HG02943 (cell line): ENCODE measurements around the gene RGS2.

ENCODE experiments used
- ATAC-seq: cut with Tn5 transposase; IDR thresholded peaks from one replicate; pipeline ENCODE4 v1.9.1; 2021; ENCODE audit warnings: mild to moderate bottlenecking, low read depth, moderate library complexity; ENCODE audit not compliant: unreplicated experiment

The RGS2 gene

DNA sequence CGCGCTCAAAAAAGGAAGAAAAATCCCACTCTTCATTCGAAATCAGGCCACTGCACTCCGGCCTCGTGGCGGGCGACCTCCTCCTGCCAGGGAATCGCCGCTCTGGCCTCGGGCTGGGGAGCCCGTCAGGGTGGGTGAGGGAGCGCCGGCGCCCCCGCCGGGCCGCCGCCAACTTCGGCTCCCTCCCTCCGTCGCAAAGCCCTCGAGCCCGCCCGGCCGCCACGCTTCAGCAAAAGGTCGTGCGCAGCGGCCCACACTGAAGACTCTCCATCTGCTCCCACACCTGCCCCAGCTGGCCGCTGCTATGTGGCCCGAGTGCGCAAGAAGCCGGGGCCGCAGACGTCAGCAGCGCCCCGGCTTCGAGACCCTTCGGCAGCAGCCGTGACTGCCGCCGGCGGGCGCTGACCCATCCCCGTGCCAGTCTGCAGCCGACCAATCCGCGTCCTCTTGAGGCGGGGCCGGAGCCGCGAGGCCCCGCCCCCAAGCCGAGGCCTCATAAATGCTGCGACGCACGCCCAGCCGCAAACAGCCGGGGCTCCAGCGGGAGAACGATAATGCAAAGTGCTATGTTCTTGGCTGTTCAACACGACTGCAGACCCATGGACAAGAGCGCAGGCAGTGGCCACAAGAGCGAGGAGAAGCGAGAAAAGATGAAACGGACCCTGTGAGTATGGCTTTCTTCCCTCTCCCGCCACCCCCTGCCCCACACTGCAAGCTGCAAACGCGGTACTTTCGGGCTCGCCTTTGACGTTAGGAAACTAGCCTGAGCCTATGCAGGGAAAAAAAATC, at the start of gene RGS2:
Gene RGS2, plus strand, starts transcription at position 522 of the 789 bp plus-strand sequence. Its CDS starts 33 bp downstream, at position 555.
- peak; percentile 85 for ATAC-seq

- ATAC-seq = no peak
These were observed 49.7 kb upstream of the RGS2 start for GRCh38 chr1:192759104-192759503.

DNA sequence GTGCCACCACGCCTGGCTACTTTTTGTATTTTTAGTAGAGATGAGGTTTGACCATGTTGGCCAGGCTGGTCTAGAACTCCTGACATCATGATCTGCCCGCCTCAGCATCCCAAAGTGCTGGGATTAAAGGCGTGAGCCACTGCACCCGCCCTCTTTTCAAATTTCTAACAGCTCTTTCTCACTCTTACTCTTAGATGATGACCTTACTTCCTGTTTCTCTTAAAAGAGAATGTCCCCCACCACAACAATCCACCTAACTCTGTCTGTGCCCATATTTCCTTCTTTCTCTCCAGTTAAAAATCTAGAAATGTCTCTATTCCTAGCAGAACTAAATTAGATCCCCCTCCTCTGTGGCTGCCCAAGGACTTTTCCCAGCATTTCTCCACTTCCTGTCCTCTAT, 46.6 kb upstream of the RGS2 start:
- ATAC-seq = no peak

GRCh38 chr1:192763243-192763642, 45.6 kb upstream of the RGS2 start:
- no peak for ATAC-seq

DNA sequence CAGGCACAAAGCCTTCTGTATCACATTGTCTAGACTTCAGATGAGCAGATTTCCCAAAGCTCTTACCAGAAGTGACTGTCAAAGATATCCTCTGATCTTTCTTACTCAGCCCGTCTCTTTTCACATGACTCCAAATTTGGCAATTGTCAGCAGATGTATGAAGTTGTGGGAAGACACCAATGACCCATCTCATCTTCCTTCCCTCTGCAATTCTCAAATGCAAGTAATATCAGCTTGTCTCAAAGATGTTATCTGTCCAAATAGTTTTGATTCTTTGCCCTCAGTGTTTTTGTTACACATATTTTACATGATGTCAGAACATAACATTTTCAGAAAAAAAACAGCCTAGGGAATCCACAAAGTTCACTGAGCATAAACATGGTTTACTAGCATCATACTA, 45.1 kb upstream of the RGS2 start:
- ATAC-seq = no peak

DNA sequence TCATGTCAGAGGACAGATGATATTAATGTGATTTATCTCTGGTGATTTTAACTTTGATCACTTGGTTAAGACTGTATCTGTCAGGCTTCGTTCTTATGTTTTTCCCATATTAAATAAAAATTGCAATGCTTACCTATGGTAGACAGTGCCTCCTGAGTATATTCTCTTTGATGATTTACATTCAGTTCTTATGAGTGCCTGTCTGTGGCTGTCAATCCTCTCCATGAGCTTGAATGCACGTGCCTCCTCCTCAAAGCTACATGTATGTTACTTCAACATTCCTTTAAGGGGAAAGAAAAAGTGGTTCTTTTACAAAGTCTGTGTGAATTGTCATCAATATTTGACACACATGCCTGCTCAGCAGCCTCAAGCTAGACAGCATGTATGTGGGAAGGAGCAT, 44.2 kb upstream of the RGS2 start:
- ATAC-seq = no peak

DNA sequence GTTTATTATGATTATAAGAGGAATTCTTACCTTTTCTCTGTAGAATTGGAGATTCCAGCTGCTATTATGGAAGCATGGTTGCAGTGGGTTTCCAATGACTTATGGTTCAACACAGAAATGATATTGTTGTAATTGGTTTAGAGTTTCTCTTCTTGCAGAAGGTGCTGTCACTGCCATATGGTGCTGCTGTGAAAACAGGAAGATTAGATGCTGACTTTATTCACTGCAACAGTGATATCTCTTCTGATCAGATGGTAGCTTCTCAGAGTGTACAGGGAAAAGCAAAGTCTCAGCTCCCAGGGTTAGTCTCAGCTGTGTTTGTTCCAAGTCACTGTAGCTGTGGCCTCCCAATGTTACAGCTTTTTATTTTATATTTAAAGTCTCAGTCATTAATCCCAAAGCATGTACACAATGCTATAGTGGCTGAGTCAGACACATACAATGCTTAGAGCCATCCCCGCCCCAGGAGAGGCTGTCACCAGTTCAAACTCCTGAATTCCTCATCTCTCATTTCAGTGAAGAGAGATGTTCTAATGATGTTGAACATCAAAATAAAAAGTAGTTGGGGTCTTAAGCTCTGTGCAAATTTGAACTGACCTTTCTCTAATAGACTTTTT, 42.7 kb upstream of the RGS2 start:
- no peak for ATAC-seq

- ATAC-seq = no peak
These were observed 42.0 kb upstream of the RGS2 start for GRCh38 chr1:192766876-192767275.

GRCh38 chr1:192767798-192768197, 41.0 kb upstream of the RGS2 start:
- ATAC-seq = no peak

DNA sequence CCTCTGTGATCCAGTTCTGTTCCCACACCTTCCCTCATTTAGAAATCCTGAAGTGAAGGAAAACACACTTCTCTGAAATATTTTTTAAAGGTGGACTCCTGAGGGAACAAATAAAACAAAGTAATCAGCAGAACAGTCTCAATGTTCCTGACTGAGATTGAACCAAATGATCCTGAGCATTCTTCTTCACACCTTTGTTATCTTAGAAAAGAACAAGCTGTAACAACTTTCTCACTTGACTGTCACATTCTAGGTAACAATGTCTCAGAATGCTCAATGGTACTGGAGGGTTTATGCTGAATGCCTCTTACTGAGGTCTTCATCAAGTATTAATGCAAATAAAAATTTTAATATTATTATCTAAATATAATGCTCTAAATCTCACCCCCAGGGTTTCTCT, 40.4 kb upstream of the RGS2 start:
- no peak for ATAC-seq

DNA sequence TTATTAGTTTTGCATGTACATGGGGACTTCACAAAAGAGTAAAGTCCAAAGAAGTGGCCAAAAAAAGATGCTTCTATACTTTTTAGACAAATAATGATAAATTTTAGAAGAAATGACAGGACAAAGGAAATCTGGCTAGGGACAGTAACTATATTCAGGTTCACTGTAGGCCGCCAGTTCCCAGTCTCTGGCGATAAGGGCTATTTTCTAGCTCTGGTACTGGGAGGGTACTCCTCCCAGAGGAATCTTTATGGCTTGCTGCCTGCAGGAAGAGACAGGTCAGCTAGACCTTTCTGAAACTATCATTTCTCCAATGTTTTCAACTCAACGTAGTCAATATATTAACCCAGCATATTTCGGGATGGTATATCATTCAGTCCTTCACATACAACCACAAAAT, 37.5 kb upstream of the RGS2 start:
- ATAC-seq = no peak

DNA sequence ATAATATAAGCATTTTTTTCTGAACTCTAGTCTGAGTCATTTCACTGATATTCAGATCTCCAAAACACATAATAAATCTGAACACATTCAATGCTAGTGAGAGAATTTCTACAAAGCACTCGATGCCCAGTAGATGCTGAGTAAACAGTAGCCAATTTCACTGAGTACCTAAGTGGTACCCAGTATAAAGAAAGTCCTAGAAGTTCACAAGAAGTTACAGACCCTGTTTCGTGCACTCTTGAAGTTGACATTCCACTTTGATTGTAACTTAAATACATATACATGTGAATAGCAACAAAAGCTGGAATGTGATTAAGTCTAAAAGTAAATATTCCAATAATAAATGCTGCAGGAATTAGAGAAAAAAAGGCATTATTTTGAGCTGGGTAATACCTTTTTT, 33.2 kb upstream of the RGS2 start:
- ATAC-seq = no peak

GRCh38 chr1:192776206-192776605, 32.6 kb upstream of the RGS2 start:
- no peak for ATAC-seq

GRCh38 chr1:192776998-192777397, 31.8 kb upstream of the RGS2 start:
- no peak for ATAC-seq

DNA sequence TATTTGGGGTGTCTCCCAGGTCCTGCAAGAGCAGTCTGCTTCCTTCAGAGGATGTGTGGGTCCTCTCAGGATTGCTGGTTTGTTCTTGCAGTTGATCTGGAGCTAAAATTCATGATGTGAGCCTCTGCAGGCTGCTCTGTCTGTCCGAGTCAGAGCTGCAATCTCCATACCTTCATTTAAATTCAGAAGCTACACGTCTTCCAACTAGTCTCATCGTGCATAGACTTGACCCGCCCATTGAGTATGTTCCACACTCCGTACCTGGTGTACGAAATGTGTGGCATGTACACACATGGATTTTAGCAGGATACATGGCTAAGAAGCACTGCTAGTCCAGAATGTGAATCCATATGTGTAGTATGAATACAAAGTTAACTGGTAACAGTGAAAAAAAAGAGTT, 25.0 kb upstream of the RGS2 start:
- ATAC-seq = no peak

GRCh38 chr1:192784397-192784796, 24.4 kb upstream of the RGS2 start:
- ATAC-seq = no peak

GRCh38 chr1:192786576-192786975, 22.3 kb upstream of the RGS2 start:
- no peak for ATAC-seq

DNA sequence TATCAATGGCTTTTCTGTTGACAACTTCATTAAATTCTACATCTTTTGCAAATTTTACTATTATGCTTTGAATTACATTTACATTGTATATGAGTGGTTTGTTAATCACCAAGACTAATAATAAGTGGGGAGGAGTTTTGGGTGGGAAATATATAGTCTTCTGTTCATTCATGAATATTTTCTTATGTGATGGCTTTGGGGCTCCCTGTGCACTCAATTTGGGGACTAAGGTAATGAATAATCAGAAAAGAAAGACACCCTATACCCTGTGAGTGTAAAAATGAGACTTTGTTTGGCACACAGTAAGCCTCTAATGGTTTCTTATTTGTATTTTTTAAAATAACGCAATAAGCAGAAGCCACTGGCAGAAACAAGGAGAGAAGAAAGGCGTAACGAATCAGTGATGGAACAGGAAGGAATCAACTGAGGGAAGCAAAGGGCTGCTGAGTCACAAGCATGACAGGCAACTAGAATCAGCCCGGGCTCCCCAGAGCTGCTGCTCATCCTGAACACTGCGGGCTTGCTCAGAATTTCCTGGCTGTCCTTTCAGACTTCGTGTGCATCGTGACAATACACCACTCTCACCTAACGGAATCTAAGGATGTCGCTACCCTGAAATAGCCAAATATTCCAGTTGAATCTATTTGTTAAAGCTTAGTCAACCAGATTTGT, 20.8 kb upstream of the RGS2 start:
- no peak for ATAC-seq

DNA sequence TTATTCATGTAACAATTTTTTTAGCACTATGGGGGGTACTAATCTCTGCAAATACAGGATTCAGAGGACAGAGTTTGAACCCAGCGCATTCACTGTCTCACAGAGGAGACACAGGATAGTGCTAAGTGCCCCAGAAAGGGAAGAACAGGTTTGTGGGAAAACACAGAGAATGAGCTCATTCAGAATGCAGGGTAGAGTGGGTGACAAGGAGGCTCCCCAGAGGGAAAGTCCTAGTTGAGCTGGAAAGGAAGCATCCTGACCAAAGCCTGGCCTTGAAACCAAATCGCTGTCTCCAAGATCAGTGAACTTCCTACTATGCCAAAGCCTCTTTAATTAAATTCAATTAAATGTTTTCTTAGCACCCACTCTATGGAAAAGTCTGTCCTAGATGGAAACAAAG, 19.0 kb upstream of the RGS2 start:
- no peak for ATAC-seq

- no peak for ATAC-seq
These were observed 16.2 kb upstream of the RGS2 start for GRCh38 chr1:192792628-192793027.

DNA sequence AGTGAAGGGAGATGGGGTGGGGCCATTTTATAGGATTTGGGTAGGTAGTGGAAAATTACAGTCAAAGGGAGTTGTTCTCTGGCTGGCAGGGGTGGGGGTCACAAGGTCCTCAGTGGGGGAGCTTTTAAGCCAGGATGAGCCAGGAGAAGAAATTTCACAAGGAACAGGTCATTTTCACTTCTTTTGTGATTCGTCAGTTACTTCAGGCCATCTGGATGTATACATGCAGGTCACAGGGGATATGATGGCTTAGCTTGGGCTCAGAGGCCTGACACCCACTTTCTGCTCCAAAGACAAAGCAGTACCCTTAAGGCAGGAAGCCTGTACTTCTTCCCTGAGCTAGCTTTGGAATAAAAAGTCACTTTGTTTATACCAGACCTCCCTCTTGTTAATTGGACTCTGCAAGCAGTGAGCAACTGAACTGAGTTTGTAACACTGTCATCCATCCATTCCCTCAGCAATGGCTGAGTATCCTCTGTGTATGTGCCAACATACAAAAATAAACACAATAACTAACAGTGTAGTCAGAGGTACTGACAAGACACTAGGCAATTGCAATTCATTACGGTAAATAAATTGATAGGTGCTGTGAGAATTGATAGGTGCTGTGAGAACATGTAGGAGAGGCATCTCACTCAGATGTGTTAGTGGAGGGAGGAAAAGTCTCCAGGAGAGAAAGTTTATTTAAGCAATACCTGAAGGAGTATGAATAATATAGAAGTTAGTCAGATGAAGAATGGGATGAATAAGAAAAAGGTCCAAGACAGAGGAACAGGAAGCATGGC, 14.7 kb upstream of the RGS2 start:
- ATAC-seq = no peak
